Measurements from ENCODE around the gene CARMIL3.
"Not testable (repeated sequence)": the region's sequence is repeated elsewhere in the genome, so short reads cannot be mapped to it uniquely, and the experiment has no call there.

CARMIL3 gene

GRCh38 chr14:24051789-24052655 is at the start of gene CARMIL3:
Gene CARMIL3, plus strand, starts transcription at chr14:24052009. Its CDS starts 145 bp downstream, at chr14:24052154.
- peak; percentile 66 to 74 for DNase-seq
- TF ChIP-seq POLR2A (IDR thresholded peaks at IDR 0.05; ENCODE audit: low read length) (no peak), GATA1 (IDR thresholded peaks at IDR 0.05; ENCODE audit: low read depth, low read length) (no peak)

GRCh38 chr14:24006471-24006816 is 45.4 kb upstream of the CARMIL3 start:
- DNase-seq: not testable (repeated sequence)

- DNase-seq: peak; percentile 75 to 84
These were observed 44.8 kb upstream of the CARMIL3 start for GRCh38 chr14:24006817-24007652.

GRCh38 chr14:24011051-24011450 is 40.8 kb upstream of the CARMIL3 start:
- no peak for DNase-seq
- TF ChIP-seq GATA1 (IDR thresholded peaks at IDR 0.05; ENCODE audit: low read depth, low read length) (no peak), POLR2A (IDR thresholded peaks at IDR 0.05; ENCODE audit: low read length) (no peak)

More at GRCh38 chr14:24006817-24007652, 44.8 kb upstream of the CARMIL3 start:
- TF ChIP-seq POLR2A (IDR thresholded peaks at IDR 0.05; ENCODE audit: low read length): peak; percentile 22

- not testable (repeated sequence) for DNase-seq
These were observed 39.0 kb upstream of the CARMIL3 start for GRCh38 chr14:24012726-24013273.

GRCh38 chr14:24013654-24014514 is 37.9 kb upstream of the CARMIL3 start:
- DNase-seq: peak; percentile 83 to 88

GRCh38 chr14:24015745-24016144 is 36.1 kb upstream of the CARMIL3 start:
- DNase-seq: not testable (repeated sequence)

More at GRCh38 chr14:24013654-24014514, 37.9 kb upstream of the CARMIL3 start:
- TF ChIP-seq GATA1 (IDR thresholded peaks at IDR 0.05; ENCODE audit: low read depth, low read length) (no peak), POLR2A (IDR thresholded peaks at IDR 0.05; ENCODE audit: low read length) (no peak)

GRCh38 chr14:24018978-24019377 is 32.8 kb upstream of the CARMIL3 start:
- DNase-seq: not testable (repeated sequence)

- peak in 1 of 2 experiments; percentile 10 for DNase-seq
These were observed 31.9 kb upstream of the CARMIL3 start for GRCh38 chr14:24019944-24020343.

GRCh38 chr14:24020520-24020919 is 31.3 kb upstream of the CARMIL3 start:
- not testable (repeated sequence) for DNase-seq

GRCh38 chr14:24024939-24025418 is 26.8 kb upstream of the CARMIL3 start:
- not testable (repeated sequence) for DNase-seq

GRCh38 chr14:24029687-24030086 is 22.1 kb upstream of the CARMIL3 start:
- not testable (repeated sequence) for DNase-seq

GRCh38 chr14:24031331-24031730 is 20.5 kb upstream of the CARMIL3 start:
- DNase-seq: not testable (repeated sequence)

- TF ChIP-seq POLR2A (IDR thresholded peaks at IDR 0.05; ENCODE audit: low read length): no peak
- TF ChIP-seq GATA1 (IDR thresholded peaks at IDR 0.05; ENCODE audit: low read depth, low read length): no peak
- peak; percentile 53 to 73 for DNase-seq
These were observed 18.9 kb upstream of the CARMIL3 start for GRCh38 chr14:24032727-24033418.

GRCh38 chr14:24035769-24036168 is 16.0 kb upstream of the CARMIL3 start:
- peak in 1 of 2 experiments; percentile 43 for DNase-seq
